HG02678 (cell line): ENCODE results near the gene PSMB8.
A peak's percentile ranks its signal among the peaks of the same experiment; 100 is the strongest.
"Not testable (repeated sequence)": the region's sequence is repeated elsewhere in the genome, so short reads cannot be mapped to it uniquely, and the experiment has no call there.

Experiments used
- ATAC-seq: cut with Tn5 transposase; IDR thresholded peaks from one replicate; pipeline ENCODE4 v1.9.1; 2021; ENCODE audit warnings: mild to moderate bottlenecking, moderate library complexity; ENCODE audit not compliant: unreplicated experiment

The PSMB8 gene

GRCh38 chr6:32843979-32844838 is at the start of gene PSMB8:
TSS of gene PSMB8 (minus strand) at chr6:32844047. CDS start at chr6:32843996, 51 bp downstream.
- peak; percentile 79 for ATAC-seq

DNA sequence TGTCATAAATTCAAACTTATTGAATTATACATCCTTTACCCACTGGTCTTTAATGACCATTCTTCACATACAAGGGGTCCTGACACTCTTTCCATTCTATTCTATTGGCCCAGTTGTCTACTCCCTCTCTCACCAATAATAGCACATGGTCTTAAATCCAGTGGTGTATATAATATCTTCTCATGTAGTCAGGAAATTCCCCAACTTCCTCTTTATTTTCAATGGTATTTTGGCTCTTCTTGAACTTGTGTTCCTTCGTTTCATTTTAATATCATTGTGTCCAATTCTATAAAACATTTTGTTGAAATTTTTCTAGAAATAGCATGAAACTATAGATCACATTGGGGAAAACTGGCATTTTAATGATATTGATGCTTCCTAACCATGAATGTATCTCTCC is 47.0 kb upstream of the PSMB8 start:
- no peak for ATAC-seq

- ATAC-seq, result no peak
These were observed 45.7 kb upstream of the PSMB8 start for GRCh38 chr6:32889533-32889932.

DNA sequence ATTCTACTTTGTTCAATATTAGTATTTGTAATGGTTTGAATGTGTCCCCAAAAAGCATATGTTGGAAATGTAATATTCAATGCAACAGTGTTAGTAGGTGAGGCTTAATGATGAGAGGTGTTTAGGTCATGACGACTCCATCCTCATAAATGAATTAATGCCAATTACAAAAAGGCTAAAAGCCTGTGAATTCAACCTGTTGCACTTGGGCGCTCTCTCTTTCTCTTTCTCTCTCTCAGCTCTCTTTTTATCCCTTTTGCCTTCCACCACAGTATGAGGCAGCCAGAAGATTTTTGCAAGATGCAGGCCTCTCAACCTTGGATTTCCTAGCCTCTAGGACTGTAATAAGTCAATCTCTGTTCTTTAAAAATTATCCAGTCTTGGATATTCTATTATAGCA is 44.7 kb upstream of the PSMB8 start:
- ATAC-seq, result no peak

DNA sequence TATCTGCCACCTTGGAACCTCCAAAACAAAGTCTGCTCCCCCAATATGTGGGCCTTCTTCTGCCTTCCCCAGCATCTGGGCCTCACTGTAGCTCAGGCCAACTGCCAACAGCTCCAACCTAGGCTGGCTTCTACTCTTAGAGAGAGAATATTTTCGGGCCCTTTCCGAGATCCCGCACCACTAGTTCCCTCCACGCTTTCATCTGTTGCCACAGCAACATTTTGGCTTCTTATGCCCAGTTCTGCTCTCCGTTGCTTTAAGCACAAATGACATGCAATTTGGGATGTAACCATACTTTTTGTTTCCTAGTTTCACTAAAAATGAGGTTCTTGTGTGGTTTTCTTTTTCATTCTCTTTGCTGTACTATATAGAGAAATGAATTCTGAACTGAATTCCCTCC is 43.8 kb upstream of the PSMB8 start:
- ATAC-seq, result no peak

GRCh38 chr6:32886681-32887383 is 43.0 kb upstream of the PSMB8 start:
- no peak for ATAC-seq

DNA sequence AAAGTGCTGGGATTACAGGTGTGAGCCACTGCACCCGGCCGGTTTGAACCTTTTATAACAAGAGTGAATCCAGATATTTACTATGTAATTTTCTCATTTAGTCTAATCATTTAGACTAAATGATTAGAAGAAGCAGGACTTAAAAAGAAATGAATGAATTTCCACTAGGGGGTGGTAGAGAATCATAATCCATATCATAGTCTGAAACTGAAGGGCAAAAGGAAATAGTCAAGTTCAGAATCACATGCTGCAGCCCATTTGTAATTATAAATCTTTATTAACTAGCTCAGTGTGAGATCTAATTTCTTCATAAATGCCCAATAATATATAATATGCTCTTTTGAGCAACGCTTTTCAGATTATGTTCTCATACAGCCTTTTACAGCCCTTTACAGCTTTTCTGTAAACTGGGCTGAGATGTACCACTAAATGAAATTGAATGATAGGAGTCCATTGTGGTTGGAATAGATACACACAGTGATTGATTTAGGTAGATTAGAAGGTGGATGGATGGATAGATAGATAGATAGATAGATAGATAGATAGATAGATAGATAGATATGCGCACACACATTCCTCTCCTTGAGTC is 41.9 kb upstream of the PSMB8 start:
- ATAC-seq, result no peak

- ATAC-seq, result no peak
These were observed 39.9 kb upstream of the PSMB8 start for GRCh38 chr6:32883789-32884188.

GRCh38 chr6:32882879-32883250 is 39.0 kb upstream of the PSMB8 start:
- ATAC-seq, result no peak

GRCh38 chr6:32880962-32881361 is 37.1 kb upstream of the PSMB8 start:
- ATAC-seq, result not testable (repeated sequence)

- no peak for ATAC-seq
These were observed 35.8 kb upstream of the PSMB8 start for GRCh38 chr6:32879691-32880090.

- ATAC-seq, result no peak
These were observed 32.8 kb upstream of the PSMB8 start for GRCh38 chr6:32876603-32877002.

DNA sequence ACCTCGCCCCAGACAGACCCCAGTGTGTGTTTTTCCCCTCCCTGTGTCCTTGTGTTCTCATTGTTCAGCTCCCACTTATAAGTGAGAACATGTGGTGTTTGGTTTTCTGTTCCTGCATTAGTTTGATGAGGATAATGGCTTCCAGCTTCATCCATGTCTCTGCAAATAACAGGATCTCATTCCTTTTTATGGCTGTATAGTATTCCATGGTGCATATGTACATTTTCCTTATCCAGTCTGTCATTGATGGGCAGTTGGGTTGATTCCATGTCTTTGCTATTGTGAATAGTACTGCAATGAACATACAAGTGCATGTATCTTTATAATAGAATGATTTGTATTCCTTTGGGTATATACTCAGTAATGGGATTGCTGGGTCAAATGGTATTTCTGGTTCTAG is 30.1 kb upstream of the PSMB8 start:
- not testable (repeated sequence) for ATAC-seq

- no peak for ATAC-seq
These were observed 24.5 kb upstream of the PSMB8 start for GRCh38 chr6:32868257-32868788.

- ATAC-seq, result no peak
These were observed 23.9 kb upstream of the PSMB8 start for GRCh38 chr6:32867554-32868256.

GRCh38 chr6:32867022-32867477 is 23.2 kb upstream of the PSMB8 start:
- no peak for ATAC-seq

- no peak for ATAC-seq
These were observed 22.0 kb upstream of the PSMB8 start for GRCh38 chr6:32865724-32866443.

DNA sequence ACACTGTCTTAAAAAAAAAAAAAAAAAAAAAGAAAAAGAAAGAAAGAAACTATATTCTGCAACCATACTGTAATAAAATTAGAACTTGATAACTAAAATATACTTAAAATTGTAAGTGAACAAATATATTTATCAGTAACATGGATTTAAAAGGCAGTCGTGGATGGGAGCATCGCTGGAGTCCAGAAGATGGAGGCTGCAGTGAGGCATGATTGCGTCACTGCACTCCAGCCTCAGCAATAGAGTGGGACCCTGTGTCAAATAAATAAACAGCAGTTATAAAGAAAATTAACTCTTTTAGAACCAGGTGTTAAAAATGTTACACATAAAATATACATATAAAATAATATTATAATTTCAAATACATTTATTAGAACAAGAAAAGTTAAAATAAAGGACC is 18.9 kb upstream of the PSMB8 start:
- ATAC-seq, result no peak

DNA sequence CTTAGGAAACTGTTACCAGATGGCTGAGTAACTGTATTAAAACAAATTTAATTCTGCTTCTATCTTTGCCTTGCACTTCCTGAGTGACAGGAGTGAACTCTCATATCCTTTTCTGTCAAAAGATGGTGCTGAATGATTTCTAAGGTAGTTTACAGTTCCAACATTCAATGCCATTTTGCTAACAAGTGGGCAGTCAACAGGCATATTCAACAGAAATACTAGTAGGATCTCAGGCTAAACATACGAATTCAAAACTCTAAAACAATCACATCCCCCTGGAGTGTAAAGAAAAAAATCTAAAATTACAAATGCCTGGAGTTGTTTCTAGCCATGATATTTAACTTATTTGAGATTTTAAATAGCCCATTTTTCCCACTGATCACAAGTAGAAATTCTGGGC is 16.8 kb upstream of the PSMB8 start:
- no peak for ATAC-seq

DNA sequence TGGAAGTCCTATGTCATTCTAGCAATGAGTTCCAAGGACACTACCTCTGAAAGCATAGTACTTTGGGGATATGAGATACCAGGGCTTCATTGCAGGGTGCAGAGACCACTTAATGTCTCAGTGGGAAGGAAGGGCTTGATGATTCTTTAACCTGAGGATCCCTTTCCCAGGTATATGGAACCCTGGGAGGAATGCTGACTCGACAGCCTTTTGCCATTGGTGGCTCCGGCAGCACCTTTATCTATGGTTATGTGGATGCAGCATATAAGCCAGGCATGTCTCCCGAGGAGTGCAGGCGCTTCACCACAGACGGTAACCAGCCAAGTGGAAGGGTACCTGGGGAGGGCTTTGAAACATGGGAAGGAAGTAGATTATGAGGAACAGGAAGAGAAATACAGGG is 14.3 kb upstream of the PSMB8 start:
- ATAC-seq, result no peak
